HepG2 (cell line): Measurements from ENCODE around the gene GATB. TPM values are rescaled to one million over a fixed set of nuclear protein-coding genes. Genes with fewer than 3 reads are reported as not detected.

Experiments used
- BATF2 ChIP-seq: sonication (generic); formaldehyde crosslinking; IDR thresholded peaks from 2 replicates; pipeline ENCODE4 v1.8.0; 2022; ENCODE audit warnings: mild to moderate bottlenecking, missing genetic modification reagents, moderate library complexity
- MYPOP ChIP-seq: sonication (generic); formaldehyde crosslinking; IDR thresholded peaks from 2 replicates; pipeline ENCODE4 v1.8.1; 2023; ENCODE audit warnings: mild to moderate bottlenecking, moderate library complexity, missing genetic modification reagents
- NFRKB ChIP-seq: fragments of 450-650 bp; IDR thresholded peaks from 2 replicates; pipeline ENCODE4 v1.6.1; 2017
- NR2F1 ChIP-seq, 2 experiments: fragments of 450-650 bp in 1 of 2; formaldehyde crosslinking in 1 of 2; IDR thresholded peaks; 2 replicates each; pipeline versions ENCODE4 v1.5.0 to v1.6.1; 2016 to 2020; ENCODE audit warnings: mild to moderate bottlenecking in 1 of 2, missing compliant biosample characterization in 1 of 2, missing genetic modification reagents in 1 of 2, moderate library complexity in 1 of 2
- PITX1 ChIP-seq: sonication (generic); formaldehyde crosslinking; IDR thresholded peaks from 2 replicates; pipeline ENCODE4 v1.5.1; 2020; ENCODE audit warnings: mild to moderate bottlenecking, missing genetic modification reagents
- RFX3 ChIP-seq: IDR thresholded peaks from 2 replicates; pipeline ENCODE4 v1.6.1; 2016; ENCODE audit warnings: missing biosample characterization, missing genetic modification reagents
- ZKSCAN8 ChIP-seq: IDR thresholded peaks from 2 replicates; pipeline ENCODE4 v1.6.1; 2016; ENCODE audit warnings: borderline replicate concordance, missing genetic modification reagents, missing compliant biosample characterization
- ZNF18 ChIP-seq: sonication (generic); formaldehyde crosslinking; IDR thresholded peaks from 2 replicates; pipeline ENCODE4 v1.8.0; 2022; ENCODE audit warnings: mild to moderate bottlenecking, missing genetic modification reagents; ENCODE audit not compliant: insufficient replicate concordance
- ZNF337 ChIP-seq: sonication (generic); formaldehyde crosslinking; IDR thresholded peaks from 2 replicates; pipeline ENCODE4 v1.5.1; 2020; ENCODE audit warnings: missing genetic modification reagents, low read depth, mild to moderate bottlenecking, borderline replicate concordance
- ZNF431 ChIP-seq: sonication (generic); formaldehyde crosslinking; IDR thresholded peaks from 2 replicates; pipeline ENCODE4 v1.9.0; 2022; ENCODE audit warnings: missing genetic modification reagents, low read depth, mild to moderate bottlenecking, borderline replicate concordance
- polyA plus RNA-seq, 8 experiments: library from polyadenylated mRNA; depleted of rRNA in 3 of 8; stranded (reverse) in 7 of 8; unstranded in 1 of 8; fragments of >200 nt; fragmentation: Illumina TruSeq in 4 of 8; extraction: Trizol in 4 of 8; gene quantifications; 2 replicates each; pipeline versions ENCODE4 v1.2.1 to v1.2.3, GENCODE V29; 2011 to 2016; ENCODE audit warnings: low read depth in 4 of 8, missing spikeins in 1 of 8, mixed read lengths in 1 of 8; ENCODE audit not compliant: insufficient read depth in 1 of 8
- total RNA-seq, 5 experiments: library from RNA; depleted of rRNA; stranded (reverse); fragments of >200 nt; fragmentation: Illumina TruSeq; extraction: Trizol; gene quantifications; 2 replicates each; pipeline ENCODE4 v1.2.3, GENCODE V29; 2016; ENCODE audit warnings: low read depth in 1 of 5
- TF ChIP-seq, protein P1 (sequence below): sonication (generic); formaldehyde crosslinking; IDR thresholded peaks from 2 replicates; pipeline ENCODE4 v1.9.0; 2022; ENCODE audit warnings: missing genetic modification reagents, mild to moderate bottlenecking, borderline replicate concordance
- TF ChIP-seq, protein P2 (sequence below): sonication (generic); formaldehyde crosslinking; IDR thresholded peaks from 2 replicates; pipeline ENCODE4 v1.5.0; 2020; ENCODE audit warnings: mild to moderate bottlenecking, missing genetic modification reagents
- TF ChIP-seq, protein P3 (sequence below): sonication (generic); formaldehyde crosslinking; IDR thresholded peaks from 2 replicates; pipeline ENCODE4 v1.5.0; 2020; ENCODE audit warnings: mild to moderate bottlenecking, missing genetic modification reagents
- TF ChIP-seq, protein P4 (sequence below): sonication (generic); formaldehyde crosslinking; conservative IDR thresholded peaks from 2 replicates; pipeline ENCODE4 v1.5.0; 2020; ENCODE audit warnings: missing genetic modification reagents

Gene GATB
- total and polyA plus RNA-seq, 2 of the 13 experiments (the other 11 are each of a cell fraction or from before 2014, with no cell fraction given), result 32.3 to 32.4 TPM

DNA sequence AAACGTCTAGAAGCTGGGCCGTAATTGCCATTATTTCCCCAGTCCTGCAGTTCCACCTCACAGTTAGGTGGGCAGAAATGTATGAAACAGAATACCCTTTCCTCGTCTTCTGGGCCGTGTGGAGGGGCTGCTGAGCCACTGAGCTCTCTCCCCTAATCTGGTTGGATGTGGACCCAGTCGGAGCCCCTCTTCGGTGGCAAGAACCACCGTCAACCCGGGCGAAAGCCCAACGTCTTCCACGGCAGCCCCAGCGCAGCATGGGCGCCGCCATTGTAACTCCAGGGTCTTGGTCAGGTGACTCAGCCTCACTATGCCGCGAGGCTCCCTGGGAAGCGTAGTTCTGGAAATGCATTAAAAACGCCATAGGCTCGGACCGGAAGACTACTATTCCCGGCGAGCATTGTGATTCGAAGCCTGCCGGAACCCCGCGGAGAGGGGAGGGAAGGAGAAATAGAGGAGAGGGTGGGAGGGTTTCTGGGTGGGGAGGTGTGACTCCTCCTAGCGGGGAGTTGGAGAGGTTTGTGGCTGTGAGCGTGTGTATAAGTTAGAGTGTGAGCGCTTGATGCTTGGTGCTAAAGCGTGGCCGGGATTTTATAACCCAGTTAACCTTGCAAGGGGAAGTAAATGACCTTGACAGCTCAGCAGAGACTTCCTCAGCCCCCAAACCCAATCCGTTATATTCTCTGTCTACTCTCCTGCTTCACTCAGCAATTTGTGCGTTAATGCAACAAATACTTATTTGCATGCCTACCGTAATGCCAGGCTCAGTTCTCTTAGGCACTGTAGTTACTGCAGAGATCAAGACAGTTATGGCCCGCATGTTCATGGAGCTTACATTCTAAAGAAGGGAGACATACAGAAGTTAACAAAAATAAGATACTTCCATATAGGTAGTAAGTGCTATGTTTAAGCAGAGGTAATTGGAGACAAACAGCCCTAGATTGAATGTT, at the start of gene GATB (continued):
- TF ChIP-seq, protein P1, sequence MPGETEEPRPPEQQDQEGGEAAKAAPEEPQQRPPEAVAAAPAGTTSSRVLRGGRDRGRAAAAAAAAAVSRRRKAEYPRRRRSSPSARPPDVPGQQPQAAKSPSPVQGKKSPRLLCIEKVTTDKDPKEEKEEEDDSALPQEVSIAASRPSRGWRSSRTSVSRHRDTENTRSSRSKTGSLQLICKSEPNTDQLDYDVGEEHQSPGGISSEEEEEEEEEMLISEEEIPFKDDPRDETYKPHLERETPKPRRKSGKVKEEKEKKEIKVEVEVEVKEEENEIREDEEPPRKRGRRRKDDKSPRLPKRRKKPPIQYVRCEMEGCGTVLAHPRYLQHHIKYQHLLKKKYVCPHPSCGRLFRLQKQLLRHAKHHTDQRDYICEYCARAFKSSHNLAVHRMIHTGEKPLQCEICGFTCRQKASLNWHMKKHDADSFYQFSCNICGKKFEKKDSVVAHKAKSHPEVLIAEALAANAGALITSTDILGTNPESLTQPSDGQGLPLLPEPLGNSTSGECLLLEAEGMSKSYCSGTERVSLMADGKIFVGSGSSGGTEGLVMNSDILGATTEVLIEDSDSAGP, result peak; percentile 36; the same call in 1 of the 2 replicates
- no peak for TF ChIP-seq ZNF337 (CRISPR knock-in tag)
- 0 out of 2 replicates have a peak, but pooled peaks have one; percentile 13 for TF ChIP-seq RFX3 (CRISPR knock-in tag)
- no peak for TF ChIP-seq ZNF18 (CRISPR knock-in tag)
- no peak for TF ChIP-seq NR2F1 (CRISPR knock-in tag; IDR thresholded peaks at IDR 0.05)
- TF ChIP-seq BATF2 (CRISPR knock-in tag), result no peak
- no peak for TF ChIP-seq ZNF431 (CRISPR knock-in tag)
- peak; percentile 45; the same call in 1 of the 2 replicates for TF ChIP-seq NFRKB
- TF ChIP-seq, protein P2, sequence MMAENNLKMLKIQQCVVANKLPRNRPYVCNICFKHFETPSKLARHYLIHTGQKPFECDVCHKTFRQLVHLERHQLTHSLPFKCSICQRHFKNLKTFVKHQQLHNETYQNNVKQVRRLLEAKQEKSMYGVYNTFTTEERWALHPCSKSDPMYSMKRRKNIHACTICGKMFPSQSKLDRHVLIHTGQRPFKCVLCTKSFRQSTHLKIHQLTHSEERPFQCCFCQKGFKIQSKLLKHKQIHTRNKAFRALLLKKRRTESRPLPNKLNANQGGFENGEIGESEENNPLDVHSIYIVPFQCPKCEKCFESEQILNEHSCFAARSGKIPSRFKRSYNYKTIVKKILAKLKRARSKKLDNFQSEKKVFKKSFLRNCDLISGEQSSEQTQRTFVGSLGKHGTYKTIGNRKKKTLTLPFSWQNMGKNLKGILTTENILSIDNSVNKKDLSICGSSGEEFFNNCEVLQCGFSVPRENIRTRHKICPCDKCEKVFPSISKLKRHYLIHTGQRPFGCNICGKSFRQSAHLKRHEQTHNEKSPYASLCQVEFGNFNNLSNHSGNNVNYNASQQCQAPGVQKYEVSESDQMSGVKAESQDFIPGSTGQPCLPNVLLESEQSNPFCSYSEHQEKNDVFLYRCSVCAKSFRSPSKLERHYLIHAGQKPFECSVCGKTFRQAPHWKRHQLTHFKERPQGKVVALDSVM (CRISPR knock-in tag), result no peak
- TF ChIP-seq, protein P3, sequence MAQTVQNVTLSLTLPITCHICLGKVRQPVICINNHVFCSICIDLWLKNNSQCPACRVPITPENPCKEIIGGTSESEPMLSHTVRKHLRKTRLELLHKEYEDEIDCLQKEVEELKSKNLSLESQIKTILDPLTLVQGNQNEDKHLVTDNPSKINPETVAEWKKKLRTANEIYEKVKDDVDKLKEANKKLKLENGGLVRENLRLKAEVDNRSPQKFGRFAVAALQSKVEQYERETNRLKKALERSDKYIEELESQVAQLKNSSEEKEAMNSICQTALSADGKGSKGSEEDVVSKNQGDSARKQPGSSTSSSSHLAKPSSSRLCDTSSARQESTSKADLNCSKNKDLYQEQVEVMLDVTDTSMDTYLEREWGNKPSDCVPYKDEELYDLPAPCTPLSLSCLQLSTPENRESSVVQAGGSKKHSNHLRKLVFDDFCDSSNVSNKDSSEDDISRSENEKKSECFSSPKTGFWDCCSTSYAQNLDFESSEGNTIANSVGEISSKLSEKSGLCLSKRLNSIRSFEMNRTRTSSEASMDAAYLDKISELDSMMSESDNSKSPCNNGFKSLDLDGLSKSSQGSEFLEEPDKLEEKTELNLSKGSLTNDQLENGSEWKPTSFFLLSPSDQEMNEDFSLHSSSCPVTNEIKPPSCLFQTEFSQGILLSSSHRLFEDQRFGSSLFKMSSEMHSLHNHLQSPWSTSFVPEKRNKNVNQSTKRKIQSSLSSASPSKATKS (CRISPR knock-in tag), result no peak
- no peak for TF ChIP-seq PITX1 (CRISPR knock-in tag)
- TF ChIP-seq, protein P4, sequence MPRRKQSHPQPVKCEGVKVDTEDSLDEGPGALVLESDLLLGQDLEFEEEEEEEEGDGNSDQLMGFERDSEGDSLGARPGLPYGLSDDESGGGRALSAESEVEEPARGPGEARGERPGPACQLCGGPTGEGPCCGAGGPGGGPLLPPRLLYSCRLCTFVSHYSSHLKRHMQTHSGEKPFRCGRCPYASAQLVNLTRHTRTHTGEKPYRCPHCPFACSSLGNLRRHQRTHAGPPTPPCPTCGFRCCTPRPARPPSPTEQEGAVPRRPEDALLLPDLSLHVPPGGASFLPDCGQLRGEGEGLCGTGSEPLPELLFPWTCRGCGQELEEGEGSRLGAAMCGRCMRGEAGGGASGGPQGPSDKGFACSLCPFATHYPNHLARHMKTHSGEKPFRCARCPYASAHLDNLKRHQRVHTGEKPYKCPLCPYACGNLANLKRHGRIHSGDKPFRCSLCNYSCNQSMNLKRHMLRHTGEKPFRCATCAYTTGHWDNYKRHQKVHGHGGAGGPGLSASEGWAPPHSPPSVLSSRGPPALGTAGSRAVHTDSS (CRISPR knock-in tag), result no peak
- TF ChIP-seq MYPOP, result no peak
- no peak for TF ChIP-seq ZKSCAN8 (CRISPR knock-in tag)
